Measurements from ENCODE around the gene TUNAR.

- TF ChIP-seq CTCF (IDR thresholded peaks at IDR 0.05 in 8 of 11, conservative IDR thresholded peaks at IDR 0.05 in 3 of 11): no peak
- no peak for TF ChIP-seq POLR2AphosphoS5 (IDR thresholded peaks at IDR 0.05)
- TF ChIP-seq POLR2A (IDR thresholded peaks at IDR 0.05): no peak
Measured at GRCh38 chr14:95828649-95829265, 47.9 kb upstream of the TUNAR start.

Measured in spleen (tissue), 7 donors.